ENCODE data around the gene HNRNPCL2.
"Not testable (repeated sequence)": the region's sequence is repeated elsewhere in the genome, so short reads cannot be mapped to it uniquely, and the experiment has no call there.

DNA sequence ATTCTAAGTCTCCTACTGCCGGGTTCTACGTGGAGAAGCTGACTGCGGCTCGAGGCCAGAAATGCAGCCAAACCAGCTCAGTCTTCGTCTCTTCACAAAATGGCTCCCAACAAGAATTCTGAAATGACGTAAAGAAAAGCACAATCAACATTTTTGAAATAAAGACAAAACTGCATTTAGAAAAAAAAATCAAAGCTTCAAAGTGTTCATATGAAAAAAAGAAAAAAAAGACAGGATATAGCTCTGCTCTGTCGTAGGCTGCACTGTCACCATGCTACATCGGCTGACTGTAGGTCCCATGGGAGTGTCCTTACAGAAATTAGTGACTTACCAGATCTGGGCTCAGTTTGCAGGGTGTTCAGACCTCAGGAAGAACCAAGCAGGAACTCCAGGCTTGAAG, 48.9 kb upstream of the HNRNPCL2 start, which contains the start of gene HNRNPCL4:
- TF ChIP-seq, protein P1, sequence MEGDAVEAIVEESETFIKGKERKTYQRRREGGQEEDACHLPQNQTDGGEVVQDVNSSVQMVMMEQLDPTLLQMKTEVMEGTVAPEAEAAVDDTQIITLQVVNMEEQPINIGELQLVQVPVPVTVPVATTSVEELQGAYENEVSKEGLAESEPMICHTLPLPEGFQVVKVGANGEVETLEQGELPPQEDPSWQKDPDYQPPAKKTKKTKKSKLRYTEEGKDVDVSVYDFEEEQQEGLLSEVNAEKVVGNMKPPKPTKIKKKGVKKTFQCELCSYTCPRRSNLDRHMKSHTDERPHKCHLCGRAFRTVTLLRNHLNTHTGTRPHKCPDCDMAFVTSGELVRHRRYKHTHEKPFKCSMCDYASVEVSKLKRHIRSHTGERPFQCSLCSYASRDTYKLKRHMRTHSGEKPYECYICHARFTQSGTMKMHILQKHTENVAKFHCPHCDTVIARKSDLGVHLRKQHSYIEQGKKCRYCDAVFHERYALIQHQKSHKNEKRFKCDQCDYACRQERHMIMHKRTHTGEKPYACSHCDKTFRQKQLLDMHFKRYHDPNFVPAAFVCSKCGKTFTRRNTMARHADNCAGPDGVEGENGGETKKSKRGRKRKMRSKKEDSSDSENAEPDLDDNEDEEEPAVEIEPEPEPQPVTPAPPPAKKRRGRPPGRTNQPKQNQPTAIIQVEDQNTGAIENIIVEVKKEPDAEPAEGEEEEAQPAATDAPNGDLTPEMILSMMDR (IDR thresholded peaks at IDR 0.05), result not testable (repeated sequence)
- TF ChIP-seq POLR2A (IDR thresholded peaks at IDR 0.05), result not testable (repeated sequence)
